MV-4-11 (cell line): ENCODE data around the gene FAM228A.

Experiments used
- DNase-seq: peaks from one replicate; lab custom pipeline; 2025; lab: John Stamatoyannopoulos, UW

FAM228A gene

DNA sequence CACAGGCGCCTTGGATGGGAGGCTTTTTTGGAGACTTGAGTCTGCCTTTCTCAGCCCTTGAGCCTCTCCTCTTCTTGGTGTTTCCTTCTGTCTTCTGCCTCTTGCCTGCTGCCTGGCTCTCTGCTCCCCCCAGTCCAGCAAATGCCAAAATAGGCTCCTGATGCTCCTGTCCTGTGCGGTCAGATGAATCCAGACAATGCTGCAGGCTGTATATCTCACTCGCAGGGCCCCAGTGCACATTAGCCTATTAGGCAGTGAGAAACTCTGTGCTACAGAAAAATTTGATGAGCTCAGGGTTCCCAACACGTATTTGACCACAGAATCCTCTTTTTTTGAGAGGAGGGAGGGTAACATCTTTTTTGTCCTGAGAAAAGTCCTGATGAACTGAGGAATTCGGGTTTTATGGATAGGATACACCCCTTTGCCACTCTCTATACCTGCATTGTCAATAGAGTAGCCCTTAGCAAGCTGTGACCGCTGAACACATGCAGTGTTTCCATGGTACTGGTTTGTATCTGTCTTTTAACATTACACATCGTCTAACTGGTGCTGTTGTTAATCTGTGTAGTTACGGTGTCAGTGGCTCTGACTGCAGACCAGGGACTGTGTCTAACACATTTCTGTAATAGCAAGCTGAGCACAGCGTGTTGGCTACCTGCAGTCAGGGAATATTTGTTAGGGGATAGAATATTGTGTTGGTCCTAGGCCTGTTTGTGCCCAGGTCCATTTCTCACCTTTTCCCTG, 50.8 kb downstream of the FAM228A start:
- no peak for DNase-seq

GRCh38 chr2:24228470-24228869, 53.6 kb downstream of the FAM228A start:
- no peak for DNase-seq

DNA sequence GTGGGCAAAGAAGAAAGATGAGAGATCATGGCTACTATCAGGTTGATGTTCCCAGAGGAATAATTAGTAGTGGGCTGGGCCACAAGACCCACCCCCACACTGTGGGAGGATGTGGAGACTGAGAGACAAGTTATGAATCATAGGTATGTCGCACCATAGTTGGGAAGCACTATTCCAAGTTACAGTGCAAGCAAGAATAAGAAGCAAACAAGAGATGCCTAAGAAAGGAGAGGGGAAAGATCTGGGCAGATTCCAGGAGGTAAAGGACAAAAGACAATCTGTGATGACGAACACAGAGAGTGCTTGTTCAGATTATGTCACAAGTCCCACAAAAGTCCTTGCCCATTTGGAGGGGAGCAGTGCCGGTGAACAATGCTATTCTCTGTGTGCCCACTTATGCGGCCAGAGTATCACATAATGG, 56.6 kb downstream of the FAM228A start:
- DNase-seq: no peak

GRCh38 chr2:24233321-24233720, 58.5 kb downstream of the FAM228A start:
- DNase-seq: no peak

DNA sequence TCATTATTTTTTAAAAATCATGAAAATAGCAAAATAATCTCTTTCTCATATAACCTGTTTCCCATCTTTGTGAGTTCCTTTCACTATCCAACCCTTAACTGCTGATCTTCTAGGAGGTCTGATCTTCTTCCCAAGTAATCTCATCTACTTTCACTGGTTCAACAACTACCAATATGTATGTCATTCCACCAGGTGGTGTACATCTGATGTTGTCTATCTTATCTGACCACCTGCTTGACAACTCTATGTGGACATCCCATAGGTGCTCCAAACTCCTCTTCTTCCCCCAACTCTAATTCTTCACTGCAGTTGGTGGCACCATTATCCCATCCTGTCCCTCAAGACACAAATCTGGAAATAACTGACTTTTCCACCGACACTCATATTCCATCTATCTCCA, 62.5 kb downstream of the FAM228A start:
- no peak for DNase-seq

DNA sequence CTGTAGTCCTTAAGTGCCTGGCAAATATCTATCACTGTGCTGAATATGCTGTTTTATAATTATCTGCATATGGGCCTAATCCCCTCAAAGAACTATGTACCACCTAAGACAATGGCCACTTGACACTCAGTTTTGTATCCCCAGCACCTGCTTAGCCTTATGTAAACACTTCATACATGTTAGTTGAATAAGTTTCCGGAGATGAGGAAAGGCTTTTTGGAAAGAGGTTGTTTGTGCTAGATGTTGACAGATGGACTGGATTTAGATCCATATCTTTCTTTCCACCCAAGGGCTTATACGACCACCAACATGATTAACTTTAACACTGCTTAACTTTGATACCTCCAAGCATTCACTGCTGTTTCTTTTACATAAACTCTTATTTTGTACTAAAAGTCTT, 63.3 kb downstream of the FAM228A start:
- no peak for DNase-seq

GRCh38 chr2:24239553-24239952, 64.7 kb downstream of the FAM228A start:
- peak; percentile 47 for DNase-seq
